Activated CD4-positive, CD25-positive, alpha-beta regulatory T cell treated with anti-CD3 and anti-CD28 coated beads, Interleukin-2, amount 50 U/mL, for 16 hours (primary cell): ENCODE data around the gene COL20A1.
"Not testable (repeated sequence)": the region's sequence is repeated elsewhere in the genome, so short reads cannot be mapped to it uniquely, and the experiment has no call there.

Experiments used
- DNase-seq: peaks from one replicate; pipeline ENCODE4 v3.0.0-alpha.2; 2020; ENCODE audit warnings: low read depth, low spot score

Gene COL20A1

GRCh38 chr20:63331741-63332400 is 38.9 kb downstream of the COL20A1 start:
- no peak for DNase-seq

GRCh38 chr20:63332488-63333240 is 39.7 kb downstream of the COL20A1 start:
- no peak for DNase-seq

DNA sequence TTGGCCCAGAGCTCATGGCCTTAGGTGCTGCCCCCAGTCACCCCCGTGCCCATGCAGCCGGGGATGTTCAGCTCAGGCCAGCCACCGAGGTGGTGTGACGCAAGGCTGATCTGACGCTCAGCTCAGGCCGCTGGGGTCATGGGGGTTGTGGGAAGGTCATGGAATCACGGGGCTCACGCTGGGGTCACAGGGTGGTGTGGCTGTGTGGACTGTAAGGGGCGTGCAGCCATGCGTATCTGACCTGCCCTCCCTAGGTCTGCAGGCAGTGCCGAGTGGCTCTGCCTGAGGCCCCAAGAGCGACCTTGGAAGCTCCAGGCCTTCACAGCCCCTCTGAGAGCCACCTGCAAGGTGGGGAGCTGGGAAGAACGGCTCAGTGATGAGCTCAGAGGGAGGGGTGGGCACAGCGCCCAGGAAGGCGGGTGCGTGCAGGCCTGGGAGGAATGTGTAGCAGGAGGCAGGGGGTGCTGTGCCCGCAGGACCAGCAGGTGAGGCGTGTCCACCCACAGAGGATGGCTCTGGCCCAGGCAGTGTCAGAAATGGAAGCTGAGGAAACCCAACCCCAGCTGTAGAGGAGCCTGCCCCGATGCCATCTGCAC is 40.4 kb downstream of the COL20A1 start:
- no peak for DNase-seq

DNA sequence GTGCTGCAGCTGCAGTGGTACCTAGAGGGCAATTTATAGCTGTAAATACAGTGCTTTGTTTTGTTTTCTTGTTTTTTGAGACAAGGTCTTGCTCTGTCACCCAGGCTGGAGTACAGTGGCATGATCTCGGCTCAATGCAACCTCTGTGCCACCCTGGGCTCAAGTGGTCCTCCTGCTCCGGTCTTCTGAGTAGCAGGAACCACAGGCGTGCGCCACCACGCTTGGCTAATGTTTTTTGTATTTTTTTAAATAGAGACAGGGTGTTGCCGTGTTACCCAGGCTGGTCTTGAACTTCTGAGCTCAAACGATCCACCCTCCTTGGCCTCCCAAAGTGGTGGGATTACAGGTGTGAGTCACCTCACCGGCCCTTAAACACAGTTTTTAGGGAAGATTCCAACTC is 41.4 kb downstream of the COL20A1 start:
- no peak for DNase-seq

DNA sequence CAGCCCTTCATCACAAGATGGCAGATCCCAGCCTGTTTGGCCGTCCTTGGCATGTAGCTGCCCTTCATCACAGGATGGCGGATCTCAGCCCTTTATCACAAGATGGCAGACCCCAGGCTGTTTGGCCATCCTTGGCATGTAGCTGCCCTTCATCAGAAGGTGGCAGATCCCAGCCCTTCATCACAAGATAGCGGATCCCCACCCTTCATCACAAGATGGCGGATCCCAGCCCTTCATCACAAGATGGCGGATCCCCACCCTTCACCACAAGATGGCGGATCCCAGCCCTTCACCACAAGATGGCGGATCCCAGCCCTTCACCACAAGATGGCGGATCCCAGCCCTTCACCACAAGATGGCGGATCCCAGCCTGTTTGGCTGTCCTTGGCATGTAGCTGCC is 42.1 kb downstream of the COL20A1 start:
- not testable (repeated sequence) for DNase-seq

- no peak for DNase-seq
These were observed 42.7 kb downstream of the COL20A1 start for GRCh38 chr20:63335711-63336110.

GRCh38 chr20:63336232-63336752 is 43.3 kb downstream of the COL20A1 start:
- no peak for DNase-seq

GRCh38 chr20:63337786-63338420 is 44.9 kb downstream of the COL20A1 start:
- no peak for DNase-seq

DNA sequence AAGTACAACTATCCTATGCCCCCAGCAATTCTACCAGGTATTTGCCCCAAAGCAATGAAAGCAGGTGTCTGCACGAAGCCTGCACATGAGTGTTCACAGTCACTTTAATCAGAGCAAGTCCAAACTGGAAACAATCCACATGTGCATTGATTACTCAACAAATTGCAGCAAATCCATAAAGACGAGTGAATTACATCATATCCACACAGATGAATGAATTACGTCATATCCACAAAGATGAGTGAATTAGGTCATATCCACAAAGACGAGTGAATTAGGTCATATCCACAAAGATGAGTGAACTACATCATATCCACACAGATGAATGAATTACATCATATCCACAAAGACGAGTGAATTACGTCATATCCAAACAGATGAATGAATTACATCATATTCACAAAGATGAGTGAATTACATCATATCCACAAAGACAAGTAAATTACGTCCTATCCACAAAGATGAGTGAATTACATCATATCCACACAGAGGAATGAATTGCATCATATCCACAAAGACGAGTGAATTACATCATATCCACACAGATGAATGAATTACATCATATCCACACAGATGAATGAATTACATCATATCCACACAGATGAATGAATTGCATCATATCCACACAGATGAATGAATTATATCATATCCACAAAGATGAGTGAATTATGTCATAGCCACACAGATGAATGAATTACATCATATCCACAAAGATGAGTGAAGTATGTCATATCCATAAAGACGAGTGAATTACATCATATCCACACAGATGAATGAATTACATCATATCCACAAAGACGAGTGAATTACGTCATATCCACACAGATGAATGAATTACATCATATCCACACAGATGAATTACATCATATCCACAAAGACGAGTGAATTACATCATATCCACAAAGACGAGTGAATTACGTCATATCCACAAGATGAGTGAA is 46.4 kb downstream of the COL20A1 start:
- not testable (repeated sequence) for DNase-seq

DNA sequence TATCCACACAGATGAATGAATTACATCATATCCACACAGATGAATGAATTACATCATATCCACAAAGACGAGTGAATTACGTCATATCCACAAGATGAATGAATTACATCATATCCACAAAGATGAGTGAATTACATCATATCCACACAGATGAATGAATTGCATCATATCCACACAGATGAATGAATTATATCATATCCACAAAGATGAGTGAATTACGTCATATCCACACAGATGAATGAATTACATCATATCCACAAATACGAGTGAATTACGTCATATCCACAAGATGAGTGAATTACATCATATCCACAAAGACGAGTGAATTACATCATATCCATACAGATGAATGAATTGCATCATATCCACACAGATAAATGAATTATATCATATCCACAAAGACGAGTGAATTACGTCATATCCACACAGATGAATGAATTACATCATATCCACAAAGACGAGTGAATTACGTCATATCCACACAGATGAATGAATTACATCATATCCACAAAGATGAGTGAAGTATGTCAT is 47.2 kb downstream of the COL20A1 start:
- not testable (repeated sequence) for DNase-seq

GRCh38 chr20:63342561-63343459 is 49.8 kb downstream of the COL20A1 start:
- DNase-seq, result no peak

- DNase-seq, result no peak
These were observed 50.8 kb downstream of the COL20A1 start for GRCh38 chr20:63343460-63344445.

DNA sequence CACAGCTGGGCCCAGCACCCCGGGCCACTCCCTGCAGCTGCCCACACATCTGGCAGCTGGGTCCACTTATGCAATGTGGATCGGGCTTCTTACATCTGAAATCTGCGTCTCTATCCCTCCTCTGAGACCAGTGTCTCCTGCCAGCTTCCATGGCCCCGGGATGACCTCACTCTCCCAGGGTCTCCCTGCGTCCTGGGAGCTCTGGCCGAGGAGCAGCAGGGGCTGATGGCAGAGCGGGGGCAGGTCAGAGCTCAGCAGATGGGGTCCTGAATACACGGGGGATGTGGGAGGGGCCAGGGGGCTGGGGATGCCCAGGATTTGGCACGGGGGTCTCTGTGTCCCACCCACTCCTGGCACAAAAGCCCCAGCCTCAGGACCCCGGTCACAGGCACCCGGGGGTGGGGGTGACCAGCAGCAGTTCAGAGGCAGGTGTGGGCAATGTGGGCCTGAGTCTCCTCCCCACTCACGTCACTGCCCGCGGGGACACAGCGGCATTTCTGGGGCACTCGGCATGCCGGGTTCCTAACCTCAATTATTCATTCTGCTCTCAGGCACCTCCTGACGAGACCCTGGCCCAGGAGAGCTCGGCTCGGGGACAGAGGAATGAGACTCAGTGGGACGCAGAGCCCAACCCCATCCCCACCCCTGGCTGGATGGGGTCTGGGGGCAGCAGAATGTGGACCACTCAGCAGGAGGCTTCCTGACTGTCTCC is 51.8 kb downstream of the COL20A1 start:
- no peak for DNase-seq

GRCh38 chr20:63345328-63346100 is 52.5 kb downstream of the COL20A1 start:
- DNase-seq, result no peak

- no peak for DNase-seq
These were observed 53.4 kb downstream of the COL20A1 start for GRCh38 chr20:63346131-63347080.
